ENCODE results near the gene AUTS2.

Gene AUTS2

GRCh38 chr7:70188901-70189650 lies 590.8 kb downstream of the AUTS2 start:
- no peak for DNase-seq (ENCODE audit: low read depth in 2 of 2)

- no peak for DNase-seq (ENCODE audit: low read depth in 2 of 2)
Observed at GRCh38 chr7:70189776-70190175, 591.5 kb downstream of the AUTS2 start.

DNA sequence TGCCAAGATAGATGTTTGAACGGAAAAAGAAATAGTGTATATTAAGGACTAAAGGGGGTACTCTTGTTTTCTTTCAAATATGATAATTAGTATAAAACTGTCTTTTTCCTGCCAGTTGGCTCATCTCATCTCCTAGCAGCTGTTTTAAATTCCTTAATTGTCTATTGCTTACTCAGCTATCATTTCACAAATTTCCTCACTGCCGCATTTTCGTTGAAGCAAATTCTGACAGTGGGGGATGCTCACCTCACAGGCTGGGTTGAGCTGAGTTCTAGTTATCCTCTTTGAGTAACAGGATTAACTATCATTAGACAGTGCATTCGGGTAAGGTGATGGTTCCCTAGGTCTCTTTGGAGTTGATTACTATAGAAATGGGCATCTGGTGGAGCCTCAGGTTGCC lies 592.0 kb downstream of the AUTS2 start:
- DNase-seq (ENCODE audit: low read depth in 2 of 2), result no peak

DNA sequence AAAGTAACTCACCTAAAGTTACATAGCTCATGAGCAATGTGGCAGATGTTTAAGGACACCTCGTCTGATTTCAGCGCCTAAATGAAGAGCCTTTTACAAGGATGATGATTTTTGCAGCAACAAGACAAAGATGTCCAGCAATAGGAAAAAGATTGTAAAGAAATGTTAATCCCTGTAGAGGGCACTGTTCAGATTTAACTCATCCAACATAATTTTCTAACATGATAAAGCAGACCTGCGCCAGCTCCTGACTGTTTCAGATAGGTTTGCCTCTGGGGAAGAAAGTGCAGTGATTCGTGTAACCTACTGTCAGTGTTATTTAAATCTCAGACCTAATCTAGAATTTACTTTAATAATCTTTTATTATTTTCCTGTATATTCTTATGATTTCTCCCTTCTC lies 595.2 kb downstream of the AUTS2 start:
- no peak for DNase-seq (ENCODE audit: low read depth in 2 of 2)

DNA sequence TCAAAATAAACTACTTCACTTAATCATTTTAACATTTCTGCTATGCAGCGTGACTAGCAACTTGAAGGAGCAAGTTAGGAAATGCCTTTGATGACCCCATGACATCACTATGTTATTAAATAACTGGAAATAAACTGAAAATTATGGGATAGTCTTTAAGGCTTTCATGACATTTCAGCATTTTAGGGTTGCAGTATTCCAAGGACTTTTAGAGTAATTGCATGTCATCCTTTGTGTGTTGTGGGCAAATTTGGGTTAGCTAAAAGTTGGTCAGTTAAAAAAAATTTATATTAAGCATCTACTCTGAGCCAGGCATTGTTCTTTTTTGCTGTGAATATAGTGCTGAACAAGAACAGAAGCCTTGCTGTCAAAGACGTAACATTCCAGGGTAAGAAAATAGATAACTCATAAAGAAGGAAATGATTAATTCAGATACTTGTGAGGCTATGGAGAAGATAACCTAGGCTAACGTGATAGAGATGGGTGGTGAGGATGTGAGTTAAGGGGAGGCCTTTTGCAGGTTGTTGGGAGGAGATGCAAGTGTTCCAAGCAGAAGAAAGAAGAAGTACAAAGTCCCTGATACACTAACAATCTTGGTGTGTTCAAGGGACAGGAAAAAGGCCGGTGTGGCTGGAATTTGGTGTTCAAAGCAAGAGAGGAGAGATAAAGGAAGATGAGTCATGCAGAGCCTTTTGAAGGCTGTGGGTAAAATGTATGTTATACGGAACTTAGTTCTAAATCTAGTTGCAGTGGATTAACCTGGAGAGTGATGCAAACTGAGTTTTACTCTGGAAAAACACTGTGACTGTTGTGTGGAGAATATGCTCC lies 610.2 kb downstream of the AUTS2 start:
- no peak for DNase-seq (ENCODE audit: low read depth in 2 of 2)

DNA sequence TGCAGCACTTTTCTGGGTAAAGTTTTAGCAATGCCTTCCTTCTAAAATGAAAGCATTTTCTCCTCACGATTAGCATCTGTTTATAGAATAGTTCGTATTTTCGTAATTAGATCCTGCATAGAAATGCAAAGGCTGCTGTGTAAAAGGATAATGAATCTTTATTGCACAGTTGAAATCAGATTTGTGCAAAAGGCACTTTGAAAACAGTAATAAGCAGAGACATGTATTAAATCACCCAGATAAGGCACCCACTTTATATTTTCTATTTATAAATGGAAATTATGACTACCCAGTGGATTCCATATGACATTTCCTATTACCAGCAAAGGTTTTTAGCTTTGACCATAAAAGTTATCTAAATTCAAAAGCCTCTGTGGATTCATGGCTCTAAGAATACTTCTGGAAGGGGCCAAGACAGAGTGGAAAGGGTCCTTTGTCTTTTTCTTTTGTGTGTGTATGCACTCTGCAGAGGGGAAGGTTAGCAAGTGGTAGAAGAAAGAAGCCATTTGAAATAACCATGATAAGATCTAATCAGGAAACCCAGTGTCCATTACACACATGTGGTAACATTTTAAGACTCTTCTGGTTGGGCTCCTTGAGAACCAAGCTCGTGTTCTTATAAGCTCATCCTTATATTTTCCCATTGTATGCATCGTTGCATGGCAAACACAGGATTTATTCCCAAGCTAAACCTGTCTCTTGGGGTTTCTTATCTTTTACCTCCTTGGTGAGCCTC lies 612.1 kb downstream of the AUTS2 start:
- DNase-seq (ENCODE audit: low read depth in 2 of 2), result no peak

DNA sequence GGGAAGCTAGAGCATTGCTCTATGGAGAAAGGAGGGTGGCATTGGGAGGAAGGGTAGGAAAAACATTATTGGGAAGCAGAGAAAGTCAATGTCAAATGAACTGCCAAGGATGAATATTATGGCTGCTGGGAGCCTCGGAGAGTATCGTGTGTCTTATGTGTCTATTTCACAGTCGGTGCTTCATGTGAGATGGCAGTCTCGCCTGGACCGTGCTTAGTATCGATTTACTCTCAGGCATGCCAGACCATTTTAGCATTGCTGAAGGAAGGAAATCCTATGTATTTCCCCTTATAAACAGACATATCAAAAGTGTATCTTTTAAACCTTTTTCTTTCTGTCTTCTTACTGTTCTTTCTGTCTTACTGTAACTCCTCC lies 612.6 kb downstream of the AUTS2 start:
- DNase-seq (ENCODE audit: low read depth in 2 of 2), result no peak

- no peak for DNase-seq (ENCODE audit: low read depth in 2 of 2)
Observed at GRCh38 chr7:70212281-70212680, 614.0 kb downstream of the AUTS2 start.

DNA sequence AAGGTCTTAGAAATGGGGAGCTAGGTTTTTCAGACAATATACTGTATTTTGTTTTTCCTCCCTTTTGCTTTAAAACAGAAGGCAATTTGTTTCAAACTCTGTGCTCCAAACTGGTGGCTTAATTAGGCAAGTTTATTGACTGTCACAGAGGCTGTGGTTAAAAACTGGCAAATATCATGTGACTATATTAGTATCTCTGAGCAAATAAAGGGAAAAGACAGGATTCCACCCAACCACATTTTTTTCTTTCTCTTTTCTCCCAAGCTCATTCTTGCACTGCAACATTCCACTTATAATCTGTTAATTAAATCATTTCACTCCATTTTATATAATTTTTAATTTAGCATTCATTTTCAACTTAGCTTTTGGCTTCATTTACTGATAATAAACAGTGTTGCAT lies 615.8 kb downstream of the AUTS2 start:
- DNase-seq (ENCODE audit: low read depth in 2 of 2), result no peak

GRCh38 chr7:70215491-70215890 lies 617.2 kb downstream of the AUTS2 start:
- DNase-seq (ENCODE audit: low read depth in 2 of 2), result no peak

DNA sequence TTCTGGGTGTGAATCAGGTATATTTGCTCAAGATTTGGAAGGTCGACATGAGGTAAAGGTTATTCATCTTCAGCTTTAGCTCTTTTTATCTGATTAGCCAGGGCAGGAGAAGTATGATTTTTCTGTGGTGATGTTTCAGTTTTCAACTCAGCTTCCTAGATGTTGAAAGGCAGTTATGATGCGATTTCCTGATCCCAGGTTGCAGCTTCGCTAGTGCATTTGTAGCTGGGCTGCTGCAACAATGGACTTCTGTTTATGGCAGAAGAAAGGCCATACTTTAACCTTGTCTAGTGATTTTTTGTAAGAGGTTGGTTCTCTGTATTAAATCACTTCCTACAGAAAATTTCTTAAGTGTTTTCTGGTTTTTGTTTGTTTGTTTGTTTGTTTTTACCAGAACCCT lies 619.3 kb downstream of the AUTS2 start:
- DNase-seq (ENCODE audit: low read depth in 2 of 2), result no peak

- DNase-seq (ENCODE audit: low read depth in 2 of 2), result no peak
Observed at GRCh38 chr7:70218006-70218405, 619.7 kb downstream of the AUTS2 start.

GRCh38 chr7:70219061-70219460 lies 620.8 kb downstream of the AUTS2 start:
- DNase-seq (ENCODE audit: low read depth in 2 of 2), result no peak

DNA sequence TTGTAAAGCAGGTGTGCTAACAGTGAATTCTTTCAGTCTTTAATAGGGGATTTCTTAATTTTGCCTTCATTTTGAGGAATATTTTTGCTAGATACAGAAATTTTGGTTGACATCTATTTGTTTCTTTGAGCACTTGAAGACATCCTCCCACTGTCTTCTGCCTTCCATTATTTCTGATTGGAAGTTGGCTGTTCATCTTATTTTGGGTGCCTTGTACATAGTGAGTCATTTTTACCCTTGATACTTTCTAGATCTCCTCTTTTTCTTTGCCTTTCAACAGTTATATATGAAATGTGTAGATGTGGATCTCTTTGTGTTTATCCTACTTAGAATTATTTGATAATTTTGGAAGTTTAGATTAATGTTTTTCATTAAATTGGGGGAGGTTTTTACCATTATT lies 631.0 kb downstream of the AUTS2 start:
- DNase-seq (ENCODE audit: low read depth in 2 of 2), result no peak

DNA sequence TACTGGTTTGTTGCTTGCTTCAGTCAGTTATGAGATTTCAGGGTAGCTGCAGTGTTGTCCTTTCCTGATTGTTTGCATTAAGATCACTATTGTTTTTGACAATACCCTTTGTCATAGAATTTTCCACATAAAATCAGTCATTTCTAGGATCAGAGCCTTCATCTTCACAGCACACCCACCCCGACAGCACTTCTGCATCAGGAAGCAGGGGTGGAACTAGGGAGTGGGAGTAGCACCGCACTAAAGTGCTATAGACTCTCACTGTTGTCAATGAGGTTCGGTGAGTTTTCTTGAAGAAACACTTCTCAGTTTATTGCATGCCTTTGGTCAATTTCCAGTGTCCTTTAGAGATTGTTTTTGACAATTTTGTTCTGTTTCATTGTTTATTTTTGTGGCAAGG lies 632.5 kb downstream of the AUTS2 start:
- no peak for DNase-seq (ENCODE audit: low read depth in 2 of 2)

DNA sequence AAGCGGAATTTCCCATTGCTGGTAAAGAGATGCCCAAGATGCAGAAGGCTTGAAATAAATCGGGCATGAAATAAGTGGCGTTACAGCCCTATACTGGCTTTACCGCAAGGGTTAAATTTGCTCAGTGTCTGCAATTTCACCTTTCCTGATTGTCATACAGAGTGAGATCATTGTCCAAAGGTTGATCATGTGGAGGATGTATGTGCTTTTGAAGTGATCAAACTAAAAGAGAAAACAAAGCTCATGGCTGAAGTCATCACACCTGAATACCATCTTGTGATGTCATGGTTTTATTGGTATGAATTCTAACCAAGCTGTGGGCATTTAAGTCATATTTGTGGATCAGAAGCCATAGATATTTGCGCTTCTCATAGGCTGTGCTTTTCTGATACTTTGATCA lies 635.5 kb downstream of the AUTS2 start:
- no peak for DNase-seq (ENCODE audit: low read depth in 2 of 2)

DNA sequence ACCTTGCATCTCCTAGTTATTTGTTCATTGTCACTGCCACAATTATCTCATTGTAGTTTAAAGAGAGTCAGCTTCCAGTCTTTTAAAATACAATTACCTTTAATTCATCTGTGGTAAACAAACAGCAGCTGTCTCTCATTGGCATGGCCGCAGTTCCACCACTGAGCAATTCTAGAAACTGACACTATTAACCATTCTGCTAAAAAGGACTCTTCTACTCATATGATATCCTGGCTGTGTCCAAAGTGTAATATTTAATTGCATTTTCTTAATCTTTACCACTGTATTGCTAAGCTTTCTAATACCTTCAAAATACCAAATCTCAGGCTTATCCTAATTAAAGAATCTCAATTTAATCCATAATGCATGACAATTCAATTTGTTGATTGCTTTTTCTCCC lies 639.0 kb downstream of the AUTS2 start:
- DNase-seq (ENCODE audit: low read depth in 2 of 2), result no peak

GRCh38 chr7:70237831-70238575 lies 639.7 kb downstream of the AUTS2 start:
- DNase-seq (ENCODE audit: low read depth in 2 of 2), result no peak

DNA sequence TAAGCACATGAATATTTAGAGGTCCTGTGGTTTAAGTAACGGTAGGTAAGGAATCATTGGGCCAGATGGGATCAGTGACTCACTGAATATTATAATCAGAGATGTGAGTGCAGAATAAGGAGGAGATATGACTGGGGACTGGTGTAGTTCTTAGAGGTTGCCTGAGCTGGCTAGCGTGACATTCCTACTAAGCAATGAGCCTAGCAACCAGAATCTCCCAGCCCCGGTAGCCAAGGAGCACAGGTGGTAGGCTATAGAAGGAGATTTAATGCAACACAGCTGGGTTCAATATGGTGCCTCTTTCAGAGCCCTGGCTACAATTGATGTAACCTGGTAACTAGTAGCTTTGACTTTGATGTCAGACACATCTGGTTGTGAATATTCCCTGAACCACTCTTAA lies 641.6 kb downstream of the AUTS2 start:
- no peak for DNase-seq (ENCODE audit: low read depth in 2 of 2)

DNA sequence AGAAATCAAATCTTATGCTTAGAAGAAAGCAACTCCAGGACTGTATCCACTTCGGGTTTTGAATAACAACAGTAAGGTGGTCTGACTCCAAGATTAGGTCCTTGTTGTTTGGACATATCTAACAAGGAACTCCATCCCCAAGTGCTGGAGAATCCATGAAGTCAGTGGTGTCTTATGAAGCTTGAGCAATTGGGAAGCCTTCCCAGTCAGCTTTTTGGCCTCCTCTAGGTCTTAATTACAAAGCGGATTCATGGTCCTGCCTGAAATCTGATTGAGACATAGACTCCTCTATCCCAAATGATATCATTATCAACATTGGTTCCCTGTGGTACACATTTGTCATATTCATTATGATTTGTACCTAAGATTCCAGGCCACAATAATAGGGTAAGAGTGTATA lies 642.6 kb downstream of the AUTS2 start:
- no peak for DNase-seq (ENCODE audit: low read depth in 2 of 2)

DNA sequence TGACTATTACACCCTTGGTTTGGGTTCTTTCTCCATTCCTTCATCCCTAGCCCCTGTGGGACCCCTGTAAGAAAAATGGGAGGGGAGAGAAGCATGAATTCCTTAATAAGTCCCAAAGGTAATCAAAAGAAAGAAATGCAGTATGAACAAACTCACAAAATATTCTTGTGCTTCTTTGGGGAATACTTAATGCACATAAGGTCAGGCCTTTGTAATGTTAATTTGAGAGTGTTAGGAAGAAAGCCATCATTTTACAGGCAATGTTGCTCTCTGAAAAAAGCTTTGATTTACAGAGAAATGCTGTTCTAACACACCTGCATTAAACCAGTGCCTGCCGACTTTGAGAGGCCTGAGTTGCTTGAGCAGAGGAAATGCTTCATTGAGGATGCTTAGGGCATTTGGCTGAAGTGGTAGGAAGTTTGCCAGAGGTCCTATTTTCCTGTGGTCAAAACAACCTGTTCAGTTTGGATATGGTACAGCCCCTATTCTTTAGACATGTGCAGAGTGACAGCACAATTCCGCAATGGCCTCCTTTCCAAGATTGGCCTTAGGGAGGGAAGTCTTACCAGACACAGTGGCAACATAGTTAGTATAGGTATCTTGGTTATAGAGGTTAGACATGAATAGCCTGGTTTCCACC lies 643.4 kb downstream of the AUTS2 start:
- no peak for DNase-seq (ENCODE audit: low read depth in 2 of 2)

GRCh38 chr7:70242826-70243225 lies 644.6 kb downstream of the AUTS2 start:
- DNase-seq (ENCODE audit: low read depth in 2 of 2), result no peak
